GM12878 (cell line): ENCODE results near the gene DACH1.

Experiments
- MTA3 ChIP-seq: IDR thresholded peaks from 2 replicates; pipeline ENCODE4 v1.6.1; 2012; ENCODE audit warnings: low read length, inconsistent platforms, borderline replicate concordance
- SRF ChIP-seq, 2 experiments: IDR thresholded peaks; 2 replicates each; pipeline ENCODE4 v1.6.1; 2011; ENCODE audit warnings: low read depth in 2 of 2, low read length in 2 of 2, mild to moderate bottlenecking in 1 of 2, moderate library complexity in 1 of 2
- ZNF24 ChIP-seq: fragments of 450-650 bp; IDR thresholded peaks from 2 replicates; pipeline ENCODE4 v1.6.1; 2017; ENCODE audit warnings: antibody characterized with exemption, mild to moderate bottlenecking
- TF ChIP-seq, protein P1 (sequence below), 3 experiments: IDR thresholded peaks in 2 of 3; conservative IDR thresholded peaks in 1 of 3; 2 replicates each; pipeline ENCODE4 v1.5.1; 2011; ENCODE audit warnings: low read depth in 3 of 3, low read length in 3 of 3, mild to moderate bottlenecking in 3 of 3, control low read depth in 2 of 3, moderate library complexity in 2 of 3, inconsistent platforms in 1 of 3, mixed read lengths in 1 of 3; ENCODE audit not compliant: control insufficient read depth in 2 of 3, insufficient read depth in 1 of 3; ENCODE audit errors: extremely low read depth in 1 of 3
- TF ChIP-seq, protein P2 (sequence below): IDR thresholded peaks from 2 replicates; pipeline ENCODE4 v1.6.1; 2011; ENCODE audit warnings: low read depth, low read length, improper control_type of control experiment, borderline replicate concordance

- TF ChIP-seq ZNF24 (no peak), SRF (IDR thresholded peaks at IDR 0.05; ENCODE audit: low read depth in 2 of 2, low read length in 2 of 2) (no peak), MTA3 (no peak)
- TF ChIP-seq, protein P1, sequence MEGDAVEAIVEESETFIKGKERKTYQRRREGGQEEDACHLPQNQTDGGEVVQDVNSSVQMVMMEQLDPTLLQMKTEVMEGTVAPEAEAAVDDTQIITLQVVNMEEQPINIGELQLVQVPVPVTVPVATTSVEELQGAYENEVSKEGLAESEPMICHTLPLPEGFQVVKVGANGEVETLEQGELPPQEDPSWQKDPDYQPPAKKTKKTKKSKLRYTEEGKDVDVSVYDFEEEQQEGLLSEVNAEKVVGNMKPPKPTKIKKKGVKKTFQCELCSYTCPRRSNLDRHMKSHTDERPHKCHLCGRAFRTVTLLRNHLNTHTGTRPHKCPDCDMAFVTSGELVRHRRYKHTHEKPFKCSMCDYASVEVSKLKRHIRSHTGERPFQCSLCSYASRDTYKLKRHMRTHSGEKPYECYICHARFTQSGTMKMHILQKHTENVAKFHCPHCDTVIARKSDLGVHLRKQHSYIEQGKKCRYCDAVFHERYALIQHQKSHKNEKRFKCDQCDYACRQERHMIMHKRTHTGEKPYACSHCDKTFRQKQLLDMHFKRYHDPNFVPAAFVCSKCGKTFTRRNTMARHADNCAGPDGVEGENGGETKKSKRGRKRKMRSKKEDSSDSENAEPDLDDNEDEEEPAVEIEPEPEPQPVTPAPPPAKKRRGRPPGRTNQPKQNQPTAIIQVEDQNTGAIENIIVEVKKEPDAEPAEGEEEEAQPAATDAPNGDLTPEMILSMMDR (IDR thresholded peaks at IDR 0.05 in 2 of 3, conservative IDR thresholded peaks at IDR 0.05 in 1 of 3; ENCODE audit: control insufficient read depth in 2 of 3, extremely low read depth in 1 of 3, insufficient read depth in 1 of 3, low read depth in 3 of 3, low read length in 3 of 3): no peak
- TF ChIP-seq, protein P2, sequence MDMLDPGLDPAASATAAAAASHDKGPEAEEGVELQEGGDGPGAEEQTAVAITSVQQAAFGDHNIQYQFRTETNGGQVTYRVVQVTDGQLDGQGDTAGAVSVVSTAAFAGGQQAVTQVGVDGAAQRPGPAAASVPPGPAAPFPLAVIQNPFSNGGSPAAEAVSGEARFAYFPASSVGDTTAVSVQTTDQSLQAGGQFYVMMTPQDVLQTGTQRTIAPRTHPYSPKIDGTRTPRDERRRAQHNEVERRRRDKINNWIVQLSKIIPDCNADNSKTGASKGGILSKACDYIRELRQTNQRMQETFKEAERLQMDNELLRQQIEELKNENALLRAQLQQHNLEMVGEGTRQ: no peak
Observed at GRCh38 chr13:71396149-71396548, 470.9 kb downstream of the DACH1 start.
